ENCODE results near the gene RPN2. TPM values are rescaled to one million over a fixed set of nuclear protein-coding genes. Genes with fewer than 3 reads are reported as not detected.

Gene RPN2
- total and polyA plus RNA-seq, 11 donors: 36.3 to 206 (median 105) TPM

- WGBS, 4 donors: 30 to 52% (median 46%) methylated on average over 5 of the region's 5 CpGs
- H3K27ac ChIP-seq: peak overlapping the region in 2 of 12 donors; percentile 10 to 76
- H3K9me3 ChIP-seq: no peaks in the 10 kb centered on the region
- ATAC-seq: peak in 2 of 4 donors; percentile 11 to 43
- H3K27me3 ChIP-seq: peaks cover 0 to under 1% (median 0%) of the 10 kb centered on the region in 9 donors
- H3K4me1 ChIP-seq: peaks cover 0 to 47% (median 9%) of the 10 kb centered on the region in 12 donors
- TF ChIP-seq POLR2A (IDR thresholded peaks at IDR 0.05) (no peak), CTCF (IDR thresholded peaks at IDR 0.05) (no peak)
- DNase-seq: no peak
- no peak overlapping the region for H3K4me3 ChIP-seq
- intact Hi-C loops (cut with DNase I): loop anchor here in 4 of 10 donors (5.0 kb wide), 2 partner anchors 107 to 112 kb away; no protein-coding TSS in a partner anchor
- H3K36me3 ChIP-seq: no peaks in the 10 kb centered on the region
These were observed 95.9 kb downstream of the RPN2 start for GRCh38 chr20:37274851-37275524.

- TF ChIP-seq CTCF (IDR thresholded peaks at IDR 0.05): peak in 9 of 12 donors; percentile 20 to 55 (median 33)
- no peak for TF ChIP-seq POLR2A (IDR thresholded peaks at IDR 0.05)
- 18 to 23% (median 21%) methylated on average over 15 of the region's 15 CpGs for WGBS, 4 donors
- ATAC-seq (peak; percentile 77 to 95 (median 90)), DNase-seq (peak in 4 of 5 donors; percentile 39 to 61 (median 56))
- peak overlapping the region in 3 of 12 donors; percentile 14 to 76 (median 57) for H3K27ac ChIP-seq
- H3K4me1 ChIP-seq: peaks cover 0 to 37% (median 9%) of the 10 kb centered on the region in 12 donors
- H3K9me3 ChIP-seq: no peaks in the 10 kb centered on the region
- intact Hi-C loops (cut with DNase I): loop anchor here in 1 of 10 donors (2.0 kb wide), 1 partner anchor 108 kb away; no protein-coding TSS in a partner anchor
- peaks cover 0 to 5% (median 0%) of the 10 kb centered on the region in 9 donors for H3K27me3 ChIP-seq
- H3K4me3 ChIP-seq: peak overlapping the region in 3 of 12 donors; percentile 9 to 26 (median 10)
- H3K36me3 ChIP-seq: no peaks in the 10 kb centered on the region
These were observed 97.5 kb downstream of the RPN2 start for GRCh38 chr20:37276494-37277252.

GRCh38 chr20:37277253-37277593 lies 98.1 kb downstream of the RPN2 start:
- H3K4me3 ChIP-seq: peak overlapping the region in 1 of 12 donors; percentile 9
- WGBS, 4 donors: 54 to 68% (median 58%) methylated on average over 2 of the region's 2 CpGs
- H3K27me3 ChIP-seq: peaks cover 0 to 5% (median 0%) of the 10 kb centered on the region in 9 donors
- no peaks in the 10 kb centered on the region for H3K9me3 ChIP-seq
- peaks cover 0 to 37% (median 9%) of the 10 kb centered on the region in 12 donors for H3K4me1 ChIP-seq
- intact Hi-C loops (cut with DNase I): loop anchor here in 1 of 10 donors (2.0 kb wide), 1 partner anchor 108 kb away; no protein-coding TSS in a partner anchor
- ATAC-seq: no peak
- TF ChIP-seq CTCF (IDR thresholded peaks at IDR 0.05) (no peak), POLR2A (IDR thresholded peaks at IDR 0.05) (no peak)
- H3K36me3 ChIP-seq: no peaks in the 10 kb centered on the region
- peak overlapping the region in 2 of 12 donors; percentile 57 to 76 for H3K27ac ChIP-seq
- no peak for DNase-seq

Data from heart left ventricle (tissue), 16 donors.